HG03521 (cell line): ENCODE results near the gene TRERF1.
"Not testable (repeated sequence)": the region's sequence is repeated elsewhere in the genome, so short reads cannot be mapped to it uniquely, and the experiment has no call there.

Source experiments
- ATAC-seq: cut with Tn5 transposase; IDR thresholded peaks from one replicate; pipeline ENCODE4 v1.9.1; 2021; ENCODE audit warnings: mild to moderate bottlenecking, moderate library complexity; ENCODE audit not compliant: unreplicated experiment

The TRERF1 gene

DNA sequence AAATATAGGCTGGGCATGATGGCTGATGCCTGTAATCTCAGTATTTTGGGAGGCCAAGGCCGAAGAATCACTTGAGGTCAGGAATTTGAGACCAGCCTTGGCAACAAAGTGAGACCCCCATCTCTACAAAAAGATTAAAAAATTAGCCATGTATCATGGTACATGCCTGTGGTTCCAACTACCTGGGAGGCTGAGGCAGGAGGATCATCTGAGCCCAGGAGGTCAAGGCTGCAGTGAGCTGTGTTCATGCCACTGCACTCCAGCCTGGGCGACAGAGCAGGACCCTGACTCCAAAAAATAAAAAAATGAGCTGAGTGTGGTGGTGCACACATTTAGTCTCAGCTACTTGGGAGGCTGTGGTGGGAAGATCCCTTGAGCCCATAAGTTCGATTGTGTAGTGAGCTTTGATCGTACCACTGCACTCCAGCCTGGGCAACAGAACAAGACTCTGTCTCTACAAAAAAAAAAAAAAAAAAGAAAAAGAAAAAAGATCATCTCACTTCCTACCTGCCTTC, 246.9 kb downstream of the TRERF1 start:
- ATAC-seq: no peak

DNA sequence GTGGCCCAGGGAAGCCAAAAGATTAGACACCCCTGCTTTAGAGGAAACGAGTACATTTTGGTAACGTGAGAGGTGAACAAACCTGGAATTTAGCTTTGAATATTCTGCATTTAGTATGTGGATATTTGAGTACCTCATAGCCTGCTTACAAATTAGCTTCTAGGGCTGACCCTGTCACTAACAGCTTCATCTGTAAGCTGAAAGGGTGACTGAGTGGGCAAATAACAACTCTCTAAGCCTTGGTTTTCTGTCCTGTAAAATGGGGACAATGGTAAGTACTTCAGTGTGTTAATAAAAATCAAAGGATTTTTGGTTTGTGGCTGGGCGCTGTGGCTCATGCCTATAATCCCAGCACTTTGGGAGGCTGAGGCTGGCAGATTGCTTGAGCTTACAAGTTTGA, 248.5 kb downstream of the TRERF1 start:
- no peak for ATAC-seq

DNA sequence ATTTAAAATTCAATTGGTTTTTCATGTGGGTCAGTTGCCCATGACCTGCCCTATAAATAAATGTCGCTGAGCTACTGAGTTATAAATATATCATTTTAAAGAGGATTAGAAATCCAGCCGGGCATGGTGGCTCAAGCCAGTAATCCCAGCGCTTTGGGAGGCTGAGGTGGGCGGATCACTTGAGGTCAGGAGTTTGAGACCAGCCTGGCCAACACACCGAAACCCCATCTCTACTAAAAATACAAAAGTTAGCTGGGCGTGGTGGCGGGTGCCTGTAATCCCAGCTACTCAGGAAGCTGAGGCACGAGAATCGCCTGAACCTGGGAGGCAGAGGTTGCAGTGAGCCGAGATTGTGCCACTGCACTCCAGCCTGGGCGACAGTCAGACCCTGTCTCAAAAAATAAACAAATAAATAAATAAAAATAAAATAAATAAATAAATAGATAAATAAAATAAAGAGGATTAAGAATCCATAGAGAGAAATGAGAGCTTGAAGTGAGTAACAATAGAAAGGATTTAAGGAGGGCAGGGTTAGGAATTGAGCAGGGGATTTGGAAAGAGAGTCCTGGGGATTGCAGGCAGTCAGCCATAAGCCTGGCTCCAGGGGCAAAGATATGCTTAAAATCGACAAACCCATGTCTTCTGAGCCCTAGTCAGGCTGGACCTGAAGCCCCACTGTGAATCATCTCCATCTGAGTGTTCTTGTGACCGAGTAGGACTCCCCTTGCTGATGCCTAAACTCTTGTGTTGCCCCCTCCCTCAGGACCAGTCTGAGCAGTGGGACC, 249.4 kb downstream of the TRERF1 start:
- not testable (repeated sequence) for ATAC-seq

DNA sequence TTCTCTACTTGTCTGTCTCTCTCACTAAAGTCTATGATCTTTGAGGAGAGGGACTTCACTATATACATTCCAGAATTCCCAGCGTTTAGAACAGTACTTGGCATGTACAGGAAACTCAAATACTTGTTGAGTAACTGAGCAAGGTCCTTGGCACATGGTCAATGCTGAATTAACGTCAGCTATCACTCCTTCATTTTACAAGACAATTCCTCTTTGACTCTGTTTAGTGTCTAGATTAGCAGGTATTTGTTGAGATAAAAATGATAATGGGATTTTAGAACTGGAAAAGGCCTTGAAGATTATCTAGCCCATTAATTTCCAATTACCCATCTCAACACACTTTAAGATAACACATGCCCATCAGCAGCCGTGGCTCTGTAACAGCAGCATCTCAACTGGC, 250.3 kb downstream of the TRERF1 start:
- no peak for ATAC-seq

DNA sequence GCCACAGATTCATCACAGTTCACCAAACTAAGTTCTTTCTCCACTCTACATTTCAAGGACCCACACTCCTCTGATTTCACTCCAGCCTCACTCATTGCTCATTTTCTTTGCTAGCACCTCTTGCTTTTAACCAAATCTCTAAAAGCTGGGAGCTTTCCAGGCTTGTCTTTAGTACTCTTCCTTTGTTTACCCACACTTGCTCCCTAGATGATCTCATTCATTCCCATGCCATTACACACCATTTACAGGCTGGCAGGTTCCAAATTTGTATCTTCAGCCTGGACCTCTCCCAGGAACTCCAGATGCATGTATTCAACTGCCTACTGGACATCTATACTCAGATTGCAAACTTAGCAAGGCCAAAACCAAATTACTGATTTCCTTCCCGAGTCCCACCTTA, 251.7 kb downstream of the TRERF1 start:
- ATAC-seq: no peak

DNA sequence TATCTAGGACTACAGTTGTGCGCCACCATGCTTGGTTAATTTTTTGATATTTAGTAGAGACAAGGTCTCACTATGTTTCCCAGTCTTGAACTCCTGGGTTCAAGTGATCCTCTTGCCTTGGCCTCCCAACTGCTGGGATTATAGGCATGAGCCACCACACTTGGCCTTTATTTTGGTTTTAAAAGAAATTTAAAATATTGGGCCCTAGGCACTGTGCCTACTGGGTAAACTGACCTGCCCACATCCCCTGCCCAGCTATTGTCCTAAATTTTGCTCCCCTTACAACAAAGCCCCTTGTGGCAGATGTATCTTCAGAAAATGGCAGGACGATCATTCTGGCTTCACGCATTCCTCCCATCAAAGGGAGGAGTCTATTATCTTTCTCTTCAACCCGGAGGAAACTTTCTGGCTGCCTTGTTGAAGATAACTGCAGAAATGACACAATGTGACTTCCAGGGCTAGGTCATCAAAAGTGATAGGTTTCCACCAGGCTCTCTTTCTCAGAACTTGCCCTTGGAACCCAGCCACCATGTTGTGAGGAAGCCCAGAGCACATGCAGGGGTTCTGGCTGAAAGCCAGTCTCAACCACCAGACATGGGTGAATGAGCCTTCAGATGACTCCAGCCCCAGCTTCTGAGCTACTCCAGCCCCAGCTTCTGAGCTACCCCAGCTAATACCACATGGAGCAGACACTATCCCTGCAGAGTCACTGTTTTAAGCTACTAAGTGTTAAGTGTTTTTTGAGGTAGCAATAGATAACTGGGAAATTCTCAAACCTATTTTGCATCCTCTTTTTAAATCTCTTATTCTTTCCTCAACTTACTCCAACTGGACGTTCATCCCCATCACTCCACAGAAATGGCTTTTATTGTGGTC, 252.4 kb downstream of the TRERF1 start:
- no peak for ATAC-seq

DNA sequence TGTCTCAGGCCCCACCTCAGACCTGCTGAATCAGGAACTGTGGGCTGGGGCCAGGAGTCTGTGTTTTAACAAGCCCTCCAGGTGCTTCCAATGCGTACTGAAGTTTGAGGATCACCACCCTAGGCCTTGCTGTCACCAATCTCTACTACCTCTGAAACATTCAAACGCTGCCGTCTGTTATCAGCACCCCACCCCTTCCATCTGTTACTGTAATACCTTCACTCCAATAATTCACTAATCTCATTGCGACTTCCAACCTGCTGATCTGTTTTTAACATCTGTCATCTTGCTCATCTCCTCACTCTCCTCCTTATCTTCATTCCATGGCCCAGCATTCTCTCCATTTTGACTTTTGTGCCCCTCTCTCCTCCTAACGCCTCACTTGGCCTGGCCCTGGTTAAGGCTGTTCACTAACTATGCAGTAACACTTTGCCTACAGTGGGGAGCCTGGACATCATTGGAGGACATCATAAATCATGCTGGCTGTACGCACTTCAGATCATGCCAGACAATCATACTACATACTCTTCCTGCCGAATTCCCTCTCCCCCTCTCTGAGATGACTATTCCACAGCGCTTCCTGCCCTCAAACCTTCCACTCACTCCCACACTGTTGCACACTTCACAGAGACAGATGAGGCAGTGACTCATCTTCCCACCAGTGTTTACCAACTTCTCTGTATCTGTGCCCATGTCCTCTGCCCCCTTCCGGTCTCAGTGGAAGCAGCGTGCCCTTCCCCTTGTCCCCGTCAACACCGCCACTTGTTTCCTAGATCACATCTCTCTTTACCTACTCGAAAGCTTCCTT, 254.0 kb downstream of the TRERF1 start:
- no peak for ATAC-seq

DNA sequence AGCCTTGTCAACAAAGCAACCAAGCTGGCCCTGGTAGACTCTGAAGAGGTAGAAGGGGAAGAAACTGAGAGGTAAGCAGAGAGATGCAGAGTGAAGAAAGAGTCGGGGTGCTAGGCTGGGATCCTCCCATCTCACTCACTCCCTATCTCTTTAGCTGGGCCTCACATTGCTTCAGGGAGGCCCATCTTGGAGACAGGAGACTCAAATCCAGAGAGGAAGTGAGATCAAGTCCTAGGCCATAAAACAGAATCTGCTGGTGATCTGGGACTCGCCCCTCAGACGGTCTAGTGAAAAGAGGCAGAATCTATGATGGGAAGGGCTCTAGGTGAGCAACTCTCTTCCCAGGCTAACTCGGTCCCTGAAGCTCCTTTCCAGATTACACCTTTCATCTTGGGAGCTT, 256.3 kb downstream of the TRERF1 start:
- ATAC-seq: no peak

DNA sequence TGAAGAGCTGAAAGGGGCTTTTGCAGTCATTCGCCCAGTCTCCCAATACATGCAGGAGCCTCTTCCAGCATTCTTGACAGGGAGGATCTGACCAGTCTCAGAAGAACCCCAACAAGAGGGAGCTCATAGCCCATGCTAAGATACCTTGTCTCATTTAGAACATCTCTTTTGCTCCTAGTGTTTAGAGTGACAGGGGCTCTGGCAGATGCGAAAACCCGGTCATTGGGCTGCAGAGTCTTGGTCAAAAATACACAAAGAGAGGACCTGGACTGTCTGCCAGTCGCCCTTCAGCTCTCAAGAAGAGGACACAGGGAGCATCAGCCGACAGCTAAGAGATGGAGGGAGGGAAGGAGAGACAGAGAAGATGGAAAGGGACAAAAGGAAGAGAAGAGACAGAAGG, 257.7 kb downstream of the TRERF1 start:
- no peak for ATAC-seq

DNA sequence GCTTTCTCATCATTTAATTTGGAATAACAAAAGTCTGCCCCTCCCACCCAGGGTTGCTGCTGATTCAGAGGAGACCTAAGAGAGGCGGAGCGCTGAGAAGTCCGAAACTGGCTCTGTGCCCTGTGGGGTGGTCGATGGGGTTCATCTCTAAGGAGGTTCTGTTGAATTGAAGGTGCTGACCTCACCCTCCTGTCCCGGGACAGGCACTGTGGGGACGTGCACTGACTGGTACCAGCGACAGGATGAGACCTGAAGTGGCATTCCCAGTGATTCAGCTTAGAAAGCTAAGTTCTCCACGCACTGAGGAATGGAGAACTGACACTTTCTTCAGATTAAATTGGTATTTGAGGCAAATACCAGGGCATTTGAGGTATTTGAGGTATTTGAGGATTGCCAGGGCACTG, 258.2 kb downstream of the TRERF1 start:
- no peak for ATAC-seq

DNA sequence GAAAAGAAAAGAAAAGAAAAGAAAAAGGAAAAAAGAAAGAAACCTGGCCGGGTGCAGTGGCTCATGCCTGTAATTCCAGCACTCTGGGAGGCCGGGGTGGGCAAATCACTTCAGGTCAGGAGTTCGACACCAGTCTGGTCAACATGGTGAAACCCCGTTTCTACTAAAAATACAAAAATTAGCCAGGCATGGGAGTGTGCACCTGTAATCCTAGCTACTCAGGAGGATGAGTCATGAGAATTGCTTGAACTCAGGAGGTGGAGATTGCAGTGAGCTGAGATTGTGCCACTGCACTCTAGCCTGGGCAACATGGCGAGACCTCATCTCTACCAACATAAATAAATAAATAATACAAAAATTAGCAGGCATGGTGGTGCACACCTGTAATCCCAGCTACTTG, 259.3 kb downstream of the TRERF1 start:
- not testable (repeated sequence) for ATAC-seq

DNA sequence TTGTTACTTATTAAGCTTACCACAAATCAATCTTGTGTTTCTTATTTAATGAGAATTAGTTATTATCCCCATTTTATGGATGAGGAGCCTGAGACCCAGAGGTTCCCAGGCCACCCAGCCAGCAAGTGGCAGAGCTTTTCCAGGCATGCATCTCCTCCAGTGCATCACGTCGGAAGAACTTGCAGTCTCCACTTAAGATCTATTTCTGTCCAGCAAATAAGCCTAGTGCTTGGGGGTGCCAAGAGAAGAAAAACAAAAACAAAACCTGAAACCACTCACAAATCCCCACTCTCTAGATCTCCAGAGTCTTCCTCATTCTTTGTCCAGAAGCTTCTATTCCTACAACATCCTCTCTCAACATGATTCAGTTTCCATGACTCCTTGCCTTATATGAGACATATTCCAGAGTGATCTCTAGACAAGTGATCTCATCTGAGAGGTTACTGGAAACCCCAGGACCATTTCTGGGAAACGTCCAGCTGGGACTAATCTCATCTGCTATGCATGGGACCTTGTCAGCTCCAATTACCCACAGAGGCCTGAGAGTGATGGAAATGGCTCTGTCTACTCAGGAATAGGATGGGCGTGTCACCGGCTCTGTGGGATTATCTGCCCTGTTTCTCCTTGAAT, 261.1 kb downstream of the TRERF1 start:
- no peak for ATAC-seq

DNA sequence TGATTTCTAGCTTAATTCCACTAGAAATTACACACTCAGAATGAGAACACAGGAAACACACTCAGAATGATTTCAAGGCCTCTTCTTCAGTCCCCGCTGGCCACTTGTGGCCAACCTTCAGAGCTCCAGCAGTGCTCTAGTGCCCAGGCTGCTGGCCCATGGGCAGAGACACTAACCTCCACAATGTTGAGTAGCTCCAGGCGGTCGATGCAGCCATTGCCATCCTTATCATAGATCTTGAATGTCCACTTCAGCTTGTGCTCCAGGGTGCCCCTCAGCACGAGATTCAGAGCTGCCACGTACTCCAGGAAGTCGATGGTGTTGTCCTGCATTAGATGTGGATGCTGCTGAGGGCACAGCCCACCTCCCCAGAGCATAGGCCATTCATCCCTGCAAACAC, 263.3 kb downstream of the TRERF1 start:
- ATAC-seq: no peak

DNA sequence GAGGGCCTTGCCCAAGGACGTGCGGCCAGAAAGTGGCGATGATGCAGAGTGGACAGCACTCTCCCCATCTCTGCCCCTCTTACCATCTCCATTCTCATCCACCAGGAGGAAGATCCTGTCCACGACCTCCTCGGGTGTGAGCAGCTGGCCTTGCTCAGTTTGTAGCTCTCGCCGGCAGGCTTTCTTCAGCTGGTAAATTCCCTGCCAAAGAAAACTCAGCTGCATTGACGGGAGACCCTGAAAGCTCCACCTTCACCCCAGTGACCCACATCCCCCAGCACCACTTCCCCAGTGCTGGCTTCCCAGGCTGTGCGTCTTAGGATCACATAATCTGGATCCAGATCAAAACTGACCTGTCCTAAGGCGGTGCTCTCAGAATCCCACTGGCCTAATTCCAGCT, 266.1 kb downstream of the TRERF1 start:
- ATAC-seq: no peak

DNA sequence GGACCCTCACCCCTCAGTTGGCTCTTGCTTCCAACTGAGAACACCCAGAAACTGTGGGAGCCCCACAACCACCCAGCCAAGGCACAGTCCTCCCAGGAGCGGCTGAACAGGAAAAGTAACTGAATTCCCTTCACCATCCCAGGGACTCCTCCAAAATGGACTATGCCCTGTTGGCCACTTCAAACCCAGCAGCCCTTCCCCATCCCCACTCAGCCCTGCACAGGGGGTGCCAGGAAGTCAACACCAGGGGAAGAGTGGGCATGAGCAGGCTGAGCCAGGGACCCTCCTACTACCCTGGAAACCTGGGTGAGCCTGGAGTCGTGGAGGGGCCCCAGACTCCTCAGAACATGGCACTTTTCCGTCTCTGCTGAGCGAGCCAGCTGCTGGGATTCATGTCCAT, 267.3 kb downstream of the TRERF1 start:
- ATAC-seq: no peak

DNA sequence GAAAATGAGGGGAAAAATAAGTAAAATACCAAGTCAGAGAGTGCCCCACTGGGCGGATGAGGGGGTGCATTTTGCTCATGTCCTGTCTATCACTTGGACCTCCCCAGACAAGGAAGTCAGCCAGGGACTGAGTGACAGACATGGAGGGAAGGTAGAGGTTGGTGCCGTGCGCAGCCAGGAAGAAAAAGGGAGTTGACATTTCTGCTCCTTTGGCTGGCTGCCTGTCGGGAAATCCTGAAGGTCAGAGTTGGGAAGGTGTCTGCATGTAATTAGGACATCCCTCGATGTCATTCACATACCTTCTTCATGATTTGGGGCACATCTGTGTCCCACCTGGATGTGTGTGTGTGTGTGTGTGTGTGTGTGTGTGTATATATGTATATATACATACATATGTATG, 269.6 kb downstream of the TRERF1 start:
- no peak for ATAC-seq

DNA sequence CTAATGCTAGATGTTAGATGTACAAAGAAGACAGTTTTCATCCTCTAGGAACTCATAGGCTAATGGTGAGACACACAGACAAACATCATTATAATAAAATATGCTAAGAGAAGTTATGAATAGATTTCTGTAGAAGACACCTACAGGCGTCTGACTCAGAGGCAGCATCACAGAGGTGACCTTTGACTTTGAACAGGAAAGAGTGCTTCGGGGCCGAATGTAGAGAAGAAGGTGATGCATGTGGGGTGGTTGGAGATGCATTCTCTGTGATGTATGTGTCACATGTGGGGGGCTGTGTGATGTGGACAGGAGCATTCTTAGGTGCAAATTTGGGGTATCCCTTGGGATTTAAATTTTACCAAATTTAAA, 271.8 kb downstream of the TRERF1 start:
- no peak for ATAC-seq

DNA sequence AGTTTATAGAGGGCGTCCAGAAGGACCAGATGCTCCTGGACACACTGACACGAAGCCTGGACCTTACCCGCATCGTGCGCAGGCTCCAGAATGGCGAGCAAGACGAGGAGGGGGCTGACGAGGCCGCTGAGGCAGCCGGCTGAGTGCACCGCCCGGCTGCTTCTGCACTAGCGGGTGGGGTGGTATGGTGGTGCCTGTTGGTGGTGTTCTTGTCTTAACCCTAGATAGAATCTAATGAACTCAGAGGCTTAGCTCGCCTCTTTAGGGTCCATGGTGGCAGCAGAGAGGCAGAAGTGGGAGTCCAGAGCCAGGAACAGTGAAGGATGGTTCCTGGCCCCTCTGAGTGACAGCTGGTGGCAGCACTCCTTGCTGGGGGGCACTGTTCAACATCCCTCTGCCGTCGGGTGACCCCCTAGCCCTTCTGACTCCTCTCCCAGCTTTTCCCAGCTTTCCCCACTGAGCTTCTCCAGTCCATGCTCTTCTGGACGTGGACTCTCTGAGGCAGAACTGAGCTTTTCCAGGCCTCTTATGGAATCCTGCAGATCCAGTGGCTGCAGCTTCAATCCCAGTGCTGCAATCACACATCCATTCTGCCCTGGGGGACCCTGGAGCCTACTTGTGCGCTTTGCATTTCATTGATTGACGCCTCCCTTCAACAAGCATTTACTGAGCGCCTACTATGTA, 272.3 kb downstream of the TRERF1 start:
- no peak for ATAC-seq

DNA sequence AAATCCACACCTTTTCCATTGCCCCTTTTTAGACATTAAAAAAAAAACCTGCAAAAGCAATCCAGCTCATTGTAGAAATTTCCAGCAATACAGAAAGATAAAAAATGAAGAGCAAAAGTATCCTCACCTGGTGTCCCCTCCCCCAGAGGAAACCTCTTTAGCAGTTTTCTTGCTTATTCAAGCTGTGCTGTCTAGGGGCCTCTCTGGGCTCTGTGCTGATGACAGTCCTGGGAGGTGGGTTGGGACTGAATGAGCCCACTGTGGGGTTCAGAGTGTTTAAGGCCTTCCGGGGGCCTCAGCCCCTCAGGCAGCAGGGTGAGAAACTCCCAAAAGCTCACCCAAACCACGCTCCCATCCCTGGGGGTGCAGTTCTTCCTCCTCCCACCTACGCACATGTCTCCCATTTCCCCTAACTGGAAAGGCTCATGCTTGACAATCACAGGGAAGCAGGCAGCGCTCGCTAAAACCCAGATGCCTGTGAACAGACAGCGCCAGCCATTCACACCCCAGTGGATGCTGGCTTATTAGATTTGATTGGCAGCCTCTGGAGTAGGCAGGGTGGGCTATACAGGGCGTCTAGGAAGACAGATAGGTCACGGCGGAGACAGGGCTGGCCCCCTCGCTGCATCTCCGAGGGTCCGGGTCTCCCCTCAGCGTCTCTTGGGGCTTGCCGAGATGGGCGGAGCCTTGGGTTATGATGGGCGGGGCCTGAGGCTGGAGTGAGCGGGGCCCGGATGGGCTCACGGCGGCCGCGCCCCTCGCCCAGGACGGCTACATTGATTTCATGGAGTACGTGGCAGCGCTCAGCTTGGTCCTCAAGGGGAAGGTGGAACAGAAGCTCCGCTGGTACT, 274.0 kb downstream of the TRERF1 start:
- no peak for ATAC-seq
